Osteocyte (in vitro differentiated cells): ENCODE data around the gene SPINT2. TPM values are rescaled to one million over a fixed set of nuclear protein-coding genes. Genes with fewer than 3 reads are reported as not detected.
A peak's percentile ranks its signal among the peaks of the same experiment; 100 is the strongest.

Experiments used
- DNase-seq: peaks from one replicate; pipeline ENCODE4 v3.0.0; 2021; ENCODE audit warnings: mixed read lengths; ENCODE audit not compliant: unreplicated experiment; ENCODE audit errors: extremely low spot score
- H3K27ac Mint-ChIP-seq: one replicate; pipeline ENCODE4 v1.8.0; 2021; ENCODE audit warnings: mild to moderate bottlenecking, mixed read lengths; ENCODE audit not compliant: unreplicated experiment
- H3K27me3 Mint-ChIP-seq: one replicate; pipeline ENCODE4 v1.8.0; 2021; ENCODE audit warnings: mixed read lengths; ENCODE audit not compliant: unreplicated experiment
- H3K36me3 Mint-ChIP-seq: one replicate; pipeline ENCODE4 v1.8.0; 2021; ENCODE audit warnings: mixed read lengths; ENCODE audit not compliant: unreplicated experiment
- H3K4me1 Mint-ChIP-seq: one replicate; pipeline ENCODE4 v1.8.0; 2021; ENCODE audit warnings: mixed read lengths; ENCODE audit not compliant: unreplicated experiment
- H3K4me3 Mint-ChIP-seq: one replicate; pipeline ENCODE4 v1.8.0; 2021; ENCODE audit warnings: mild to moderate bottlenecking, moderate library complexity, mixed read lengths; ENCODE audit not compliant: unreplicated experiment
- H3K9me3 Mint-ChIP-seq: one replicate; pipeline ENCODE4 v1.8.0; 2021; ENCODE audit warnings: mixed read lengths; ENCODE audit not compliant: unreplicated experiment
- total RNA-seq: library from RNA; stranded (reverse); gene quantifications from 2 replicates; pipeline ENCODE4 v1.2.1, GENCODE V29; 2021
- TF ChIP-seq, protein P1 (sequence below): fragments of 200-600 bp; sonication (generic); IDR thresholded peaks from 2 replicates; pipeline ENCODE4 v1.5.0; 2021; ENCODE audit warnings: antibody characterized with exemption, mild to moderate bottlenecking, moderate library complexity

SPINT2 gene
- total RNA-seq, 1 donor from 2014 or later = 30.4 TPM

DNA sequence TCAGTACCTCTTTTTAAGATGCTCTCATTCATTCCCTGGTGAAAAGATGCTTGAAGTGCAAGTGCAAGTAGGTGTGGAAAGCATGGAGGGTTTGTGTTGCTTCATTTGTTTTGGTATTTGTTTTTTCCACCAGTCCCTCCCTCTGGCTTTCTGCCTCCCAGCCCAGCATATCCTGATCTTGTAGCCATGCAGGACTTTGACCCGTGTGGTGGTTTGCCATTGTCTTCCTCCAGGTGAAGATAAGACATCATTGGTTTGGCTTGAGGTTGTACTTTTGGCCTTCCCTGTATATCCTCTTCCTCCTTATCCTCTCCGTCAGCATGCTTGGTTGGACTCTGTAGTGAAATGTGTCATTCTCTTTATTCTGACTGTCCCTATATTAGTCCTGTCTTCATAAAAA lies 9.1 kb downstream of the SPINT2 start:
- H3K9me3 Mint-ChIP-seq = no peaks in the 10 kb centered on the region
- TF ChIP-seq, protein P1, sequence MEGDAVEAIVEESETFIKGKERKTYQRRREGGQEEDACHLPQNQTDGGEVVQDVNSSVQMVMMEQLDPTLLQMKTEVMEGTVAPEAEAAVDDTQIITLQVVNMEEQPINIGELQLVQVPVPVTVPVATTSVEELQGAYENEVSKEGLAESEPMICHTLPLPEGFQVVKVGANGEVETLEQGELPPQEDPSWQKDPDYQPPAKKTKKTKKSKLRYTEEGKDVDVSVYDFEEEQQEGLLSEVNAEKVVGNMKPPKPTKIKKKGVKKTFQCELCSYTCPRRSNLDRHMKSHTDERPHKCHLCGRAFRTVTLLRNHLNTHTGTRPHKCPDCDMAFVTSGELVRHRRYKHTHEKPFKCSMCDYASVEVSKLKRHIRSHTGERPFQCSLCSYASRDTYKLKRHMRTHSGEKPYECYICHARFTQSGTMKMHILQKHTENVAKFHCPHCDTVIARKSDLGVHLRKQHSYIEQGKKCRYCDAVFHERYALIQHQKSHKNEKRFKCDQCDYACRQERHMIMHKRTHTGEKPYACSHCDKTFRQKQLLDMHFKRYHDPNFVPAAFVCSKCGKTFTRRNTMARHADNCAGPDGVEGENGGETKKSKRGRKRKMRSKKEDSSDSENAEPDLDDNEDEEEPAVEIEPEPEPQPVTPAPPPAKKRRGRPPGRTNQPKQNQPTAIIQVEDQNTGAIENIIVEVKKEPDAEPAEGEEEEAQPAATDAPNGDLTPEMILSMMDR = no peak
- DNase-seq = no peak
- no peaks in the 10 kb centered on the region for H3K27me3 Mint-ChIP-seq
- H3K4me3 Mint-ChIP-seq = no peak overlapping the region
- H3K4me1 Mint-ChIP-seq = peaks cover 47% of the 10 kb centered on the region
- no peak overlapping the region for H3K27ac Mint-ChIP-seq
- H3K36me3 Mint-ChIP-seq = no peaks in the 10 kb centered on the region

DNA sequence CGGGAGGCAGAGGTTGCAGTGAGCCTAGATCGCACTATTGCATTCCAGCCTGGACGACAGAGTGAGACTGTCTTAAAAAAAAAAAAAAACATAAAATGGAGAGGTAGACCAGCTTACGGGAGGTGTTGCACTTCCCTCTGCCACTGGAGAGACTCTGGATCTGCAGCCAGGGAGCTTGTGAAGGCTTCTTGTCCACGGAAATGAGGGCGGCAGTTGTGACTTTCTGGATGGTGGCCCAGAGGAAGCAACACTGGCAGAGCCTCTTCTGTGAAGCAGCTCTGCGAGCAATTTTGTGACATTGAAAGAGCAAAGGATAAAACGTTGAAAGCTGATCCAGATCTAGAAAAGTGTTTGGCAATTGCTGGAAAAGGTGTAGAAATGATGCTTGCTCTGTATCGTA lies 10.4 kb downstream of the SPINT2 start:
- Mint-ChIP-seq H3K36me3 (no peaks in the 10 kb centered on the region), H3K9me3 (no peaks in the 10 kb centered on the region), H3K4me3 (no peak overlapping the region), H3K4me1 (peaks cover 43% of the 10 kb centered on the region), H3K27me3 (no peaks in the 10 kb centered on the region), H3K27ac (no peak overlapping the region)
- TF ChIP-seq, protein P1 = no peak
- DNase-seq = no peak

DNA sequence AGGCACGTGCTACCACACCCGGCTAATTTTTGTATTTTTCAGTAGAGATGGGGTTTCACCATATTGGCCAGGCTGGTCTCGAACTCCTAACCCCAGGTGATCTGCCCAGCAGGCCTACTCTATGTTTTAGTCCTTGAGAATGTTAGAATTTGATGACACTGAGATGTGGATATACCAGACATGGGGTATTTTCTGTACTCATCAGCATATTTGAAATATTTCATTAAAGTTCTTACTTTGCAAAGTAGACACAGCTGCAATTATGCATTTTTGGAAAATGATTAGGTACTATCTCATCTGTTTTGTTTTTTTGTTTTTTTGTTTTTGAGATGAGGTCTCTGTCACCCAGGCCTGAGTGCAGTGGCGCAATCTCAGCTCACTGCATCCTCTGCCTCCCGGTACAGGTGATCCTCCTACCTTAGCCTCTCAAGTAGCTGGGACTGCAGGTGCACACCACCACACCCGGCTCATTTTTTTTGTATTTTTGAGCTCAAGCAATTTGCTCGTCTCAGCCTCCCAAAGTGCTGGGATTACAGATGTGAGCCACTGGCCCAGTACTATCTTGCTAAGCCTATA lies 12.7 kb downstream of the SPINT2 start:
- TF ChIP-seq, protein P1 = no peak
- H3K9me3 Mint-ChIP-seq = no peaks in the 10 kb centered on the region
- peak overlapping the region; percentile 93 for H3K27ac Mint-ChIP-seq
- H3K27me3 Mint-ChIP-seq = no peaks in the 10 kb centered on the region
- no peak for DNase-seq
- no peaks in the 10 kb centered on the region for H3K36me3 Mint-ChIP-seq
- H3K4me3 Mint-ChIP-seq = no peak overlapping the region
- H3K4me1 Mint-ChIP-seq = peaks cover 32% of the 10 kb centered on the region

DNA sequence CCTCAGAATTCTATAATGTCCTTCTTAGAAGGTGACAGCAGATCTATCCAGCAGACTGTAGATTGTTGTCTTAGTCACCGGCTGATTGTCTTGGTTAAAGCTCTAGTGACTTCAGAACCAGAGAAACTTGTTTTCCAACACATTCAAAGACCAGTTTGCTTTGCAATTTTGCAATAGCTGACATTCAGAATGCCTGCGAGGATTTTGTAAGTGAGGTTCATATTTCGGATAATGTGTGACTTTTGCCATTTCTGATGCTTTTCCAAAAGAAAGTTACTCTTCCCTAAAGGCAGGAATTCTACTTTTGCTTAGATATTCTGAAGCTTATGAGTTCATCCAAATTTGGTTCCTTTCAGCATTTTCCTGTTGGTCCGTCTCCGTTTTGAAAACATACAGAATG lies 13.2 kb downstream of the SPINT2 start:
- H3K4me1 Mint-ChIP-seq = peaks cover 32% of the 10 kb centered on the region
- H3K4me3 Mint-ChIP-seq = no peak overlapping the region
- TF ChIP-seq, protein P1 = no peak
- H3K27me3 Mint-ChIP-seq = no peaks in the 10 kb centered on the region
- DNase-seq = no peak
- no peaks in the 10 kb centered on the region for H3K36me3 Mint-ChIP-seq
- H3K27ac Mint-ChIP-seq = peak overlapping the region; percentile 93
- H3K9me3 Mint-ChIP-seq = no peaks in the 10 kb centered on the region

DNA sequence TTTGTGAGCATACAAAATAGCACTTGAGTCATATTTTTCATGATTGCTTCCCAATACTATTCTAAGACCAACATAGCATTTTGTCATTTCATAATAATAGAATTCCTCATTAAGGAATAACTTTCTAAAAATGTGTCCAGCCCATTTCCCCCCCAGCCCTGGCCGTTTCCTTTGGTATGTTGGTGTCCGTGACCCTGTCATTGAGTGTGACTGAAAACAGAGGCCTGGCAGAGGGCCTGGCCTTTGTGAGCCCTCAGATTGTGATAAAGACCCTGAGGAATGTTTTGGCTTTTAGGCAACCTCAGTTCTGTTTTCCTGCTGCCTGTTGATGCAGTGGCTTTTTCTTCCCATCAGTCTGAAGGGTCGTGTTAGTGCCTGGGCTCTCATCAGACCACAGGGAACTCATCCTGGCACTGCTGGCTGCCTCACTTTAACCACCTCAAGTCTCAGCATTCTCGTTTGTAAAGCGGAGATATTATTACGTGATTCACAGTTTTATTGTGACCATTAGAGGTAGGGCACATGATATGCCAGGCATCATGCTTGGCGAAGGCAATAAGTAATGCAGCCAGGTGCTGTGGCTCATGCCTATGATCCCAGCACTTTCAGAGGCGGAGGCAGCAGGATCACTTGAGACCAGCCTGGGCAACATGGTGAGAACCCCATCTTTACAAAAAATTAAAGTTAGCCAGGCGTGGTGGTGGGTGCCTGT lies 13.8 kb downstream of the SPINT2 start:
- no peaks in the 10 kb centered on the region for H3K36me3 Mint-ChIP-seq
- H3K27me3 Mint-ChIP-seq = no peaks in the 10 kb centered on the region
- H3K27ac Mint-ChIP-seq = peak overlapping the region; percentile 93
- no peak for DNase-seq
- peaks cover 32% of the 10 kb centered on the region for H3K4me1 Mint-ChIP-seq
- peak overlapping the region; percentile 10 for H3K4me3 Mint-ChIP-seq
- no peaks in the 10 kb centered on the region for H3K9me3 Mint-ChIP-seq
- TF ChIP-seq, protein P1 = no peak
